B cell (primary cell): Measurements from ENCODE around the gene LRRC2. TPM values are rescaled to one million over a fixed set of nuclear protein-coding genes. Genes with fewer than 3 reads are reported as not detected.

ENCODE experiments used
- ATAC-seq: fragments of 200-7000 bp; cut with Tn5 transposase; one replicate; pipeline ENCODE4 v1.10.0; 2021; ENCODE audit warnings: low read depth, mild to moderate bottlenecking, moderate number of reproducible peaks, moderate library complexity
- CTCF ChIA-PET: fragments of 350-600 bp; sonication (Branson Sonifier 250); formaldehyde crosslinking; loops from one replicate; lab custom pipeline; 2021; ENCODE audit warnings: antibody characterized with exemption, inconsistent platforms; lab: Charles Lee
- POLR2A ChIA-PET: fragments of 350-600 bp; sonication (Branson Sonifier 250); formaldehyde crosslinking; loops from one replicate; lab custom pipeline; 2021; ENCODE audit warnings: antibody characterized with exemption; lab: Charles Lee
- DNase-seq: peaks from one replicate; pipeline ENCODE4 v3.0.0; 2013
- H2AFZ ChIP-seq: 2 replicates; pipeline ENCODE4 v1.6.1; 2012; ENCODE audit warnings: mild to moderate bottlenecking, low read depth, low read length; ENCODE audit not compliant: insufficient read depth, poor library complexity, severe bottlenecking
- H3K27ac ChIP-seq, 2 donors: 1 replicate in 1 of 2; 2 replicates in 1 of 2; pipeline ENCODE4 v1.5.1; 2012 to 2013; ENCODE audit warnings: low read length in 2 of 2, mild to moderate bottlenecking in 2 of 2, moderate library complexity in 1 of 2
- H3K27me3 ChIP-seq, 4 experiments: fragments of 200-600 bp in 1 of 4; sonication (generic) in 1 of 4; replicated peaks in 1 of 4; 1 replicate in 2 of 4; 2 replicates in 2 of 4; pipeline versions ENCODE4 v1.6.1 to v1.7.0; 2013 to 2016; ENCODE audit warnings: low read length in 3 of 4, mild to moderate bottlenecking in 2 of 4, mixed read lengths in 1 of 4, moderate library complexity in 1 of 4; ENCODE audit not compliant: insufficient read depth in 4 of 4, control insufficient read depth in 3 of 4; ENCODE audit errors: control extremely low read depth in 1 of 4
- H3K36me3 ChIP-seq, 2 experiments: replicated peaks in 1 of 2; 1 replicate in 1 of 2; 2 replicates in 1 of 2; pipeline versions ENCODE4 v1.6.1 to v1.7.1; 2013; ENCODE audit warnings: low read length in 1 of 2; ENCODE audit not compliant: insufficient read depth in 2 of 2, control insufficient read depth in 1 of 2; ENCODE audit errors: control extremely low read depth in 1 of 2, extremely low read depth in 1 of 2
- H3K4me1 ChIP-seq, 2 donors: fragments of 200-600 bp in 1 of 2; sonication (generic) in 1 of 2; 1 replicate in 1 of 2; 2 replicates in 1 of 2; pipeline versions ENCODE4 v1.5.1 to v1.6.1; 2013 to 2017; ENCODE audit warnings: low read length in 2 of 2; ENCODE audit not compliant: control insufficient read depth in 2 of 2, insufficient read depth in 2 of 2
- H3K4me2 ChIP-seq: replicated peaks from 2 replicates; pipeline ENCODE3; 2012; ENCODE audit warnings: mild to moderate bottlenecking, low read depth, low read length; ENCODE audit not compliant: poor library complexity, severe bottlenecking
- H3K4me3 ChIP-seq, 5 experiments: fragments of 200-600 bp in 1 of 5; sonication (generic) in 1 of 5; 1 replicate in 3 of 5; 2 replicates in 2 of 5; pipeline versions ENCODE4 v1.5.1 to v1.7.0; 2011 to 2016; ENCODE audit warnings: low read length in 4 of 5, mild to moderate bottlenecking in 4 of 5, low read depth in 2 of 5, control low read depth in 1 of 5, moderate library complexity in 1 of 5; ENCODE audit not compliant: insufficient read depth in 1 of 5; ENCODE audit errors: control extremely low read depth in 1 of 5, extremely low read depth in 1 of 5
- H3K79me2 ChIP-seq: fragments of 200-600 bp; sonication (generic); one replicate; pipeline ENCODE4 v1.6.0; 2016; ENCODE audit warnings: low read length; ENCODE audit not compliant: control insufficient read depth, insufficient read depth
- H3K9ac ChIP-seq: fragments of 200-600 bp; sonication (generic); 2 replicates; pipeline ENCODE4 v1.6.1; 2017; ENCODE audit warnings: mild to moderate bottlenecking, low read length, moderate library complexity
- H3K9me3 ChIP-seq, 3 donors: one replicate each; pipeline versions ENCODE4 v1.6.1 to v1.7.1; 2013; ENCODE audit warnings: low read length in 2 of 3; ENCODE audit not compliant: control insufficient read depth in 2 of 3, insufficient read depth in 1 of 3; ENCODE audit errors: control extremely low read depth in 1 of 3
- H4K20me1 ChIP-seq: 2 replicates; pipeline ENCODE4 v1.6.0; 2012; ENCODE audit warnings: mild to moderate bottlenecking, low read length; ENCODE audit not compliant: insufficient read depth, control insufficient read depth, poor library complexity, severe bottlenecking
- H3K27ac Mint-ChIP-seq: one replicate; pipeline ENCODE4 v1.8.0; 2021; ENCODE audit warnings: mixed read lengths
- H3K27me3 Mint-ChIP-seq: one replicate; pipeline ENCODE4 v1.8.0; 2021; ENCODE audit warnings: mixed read lengths
- H3K4me1 Mint-ChIP-seq: one replicate; pipeline ENCODE4 v1.8.0; 2021; ENCODE audit warnings: mixed read lengths
- H3K4me3 Mint-ChIP-seq: one replicate; pipeline ENCODE4 v1.8.0; 2021; ENCODE audit warnings: mixed read lengths
- H3K9me3 Mint-ChIP-seq: one replicate; pipeline ENCODE4 v1.8.0; 2022; ENCODE audit warnings: mixed read lengths; ENCODE audit not compliant: insufficient read depth
- EZH2 ChIP-seq: IDR thresholded peaks from 2 replicates; pipeline ENCODE4 v1.6.1; 2012; ENCODE audit warnings: borderline replicate concordance, low read depth, mild to moderate bottlenecking, moderate library complexity, low read length; ENCODE audit not compliant: insufficient read depth, poor library complexity, severe bottlenecking
- WGBS: methylation state at CpG from one replicate; pipeline ENCODE4 v1.1.5; 2013; ENCODE audit warnings: missing lambda C conversion rate; ENCODE audit not compliant: insufficient coverage; 5-methylcytosine and 5-hydroxymethylcytosine counted together
- intact Hi-C: fragments of 100-400 bp; cut with micrococcal nuclease; formaldehyde crosslinking; loops from one replicate; pipeline ENCODE4 v1.10.0; 2022
- polyA plus RNA-seq: library from polyadenylated mRNA; depleted of rRNA; stranded (reverse); fragments of >200 nt; gene quantifications from 2 replicates; pipeline ENCODE4 v1.2.3, GENCODE V29; 2012
- total RNA-seq, 2 donors: library from RNA; stranded (reverse); fragments of 120-200 nt in 1 of 2; gene quantifications; 1 replicate in 1 of 2; 2 replicates in 1 of 2; pipeline versions ENCODE4 v1.2.3 to v1.2.4, GENCODE V29; 2013 to 2022
- TF ChIP-seq, protein P1 (sequence below): fragments of 200-600 bp; IDR thresholded peaks from one replicate; pipeline ENCODE4 v1.8.0; 2022; ENCODE audit warnings: antibody characterized with exemption, mild to moderate bottlenecking

LRRC2 gene
- total and polyA plus RNA-seq, 2 donors (not counting 1 experiment from before 2014, with no cell fraction given) = 0.04 TPM; not detected in 1

DNA sequence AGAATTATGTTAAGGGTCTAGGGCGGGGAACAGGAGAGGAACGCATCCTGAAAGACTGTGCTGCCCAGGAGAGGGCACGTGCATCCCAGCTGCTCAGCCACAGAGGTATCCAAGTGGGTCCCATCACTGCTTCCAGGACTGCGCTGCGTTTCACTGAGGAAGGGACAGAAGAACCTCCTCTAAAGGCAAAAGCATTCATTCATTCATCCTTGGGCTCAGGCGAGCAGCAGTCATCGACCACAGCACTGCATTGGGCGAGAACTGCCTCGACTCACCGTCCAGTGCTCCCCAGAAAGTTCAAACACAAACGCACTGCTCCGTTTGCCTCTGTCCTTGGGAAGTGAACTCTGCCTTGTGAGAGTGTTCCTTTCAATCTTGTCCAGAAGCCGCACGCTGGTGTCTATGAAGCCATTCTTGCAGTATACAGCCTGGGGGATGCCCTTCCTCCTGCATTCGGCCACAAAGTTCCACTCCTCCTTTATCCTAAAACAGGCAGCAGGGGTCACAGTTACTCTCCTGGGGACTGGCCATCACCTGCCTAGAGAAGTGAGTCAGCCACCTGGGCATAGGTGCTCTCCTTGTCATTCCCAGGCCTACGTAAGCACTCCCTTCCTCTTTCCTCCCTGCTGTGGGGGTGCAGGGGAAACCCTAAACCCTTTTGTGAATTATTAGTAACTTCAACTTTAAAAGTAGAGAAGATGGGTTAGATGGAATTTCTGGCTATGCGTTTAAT lies 21.2 kb downstream of the LRRC2 start:
- no peak overlapping the region for H3K27ac ChIP-seq
- H3K27me3 ChIP-seq = peaks cover 0 to 4% (median 0%) of the 10 kb centered on the region in 4 experiments
- H3K4me1 ChIP-seq = peaks cover 27 to 43% of the 10 kb centered on the region in 2 donors
- H3K9me3 ChIP-seq = peaks cover 0 to under 1% (median 0%) of the 10 kb centered on the region in 3 donors
- DNase-seq = no peak
- no peak overlapping the region for H3K9ac ChIP-seq
- no peak for TF ChIP-seq EZH2
- TF ChIP-seq, protein P1, sequence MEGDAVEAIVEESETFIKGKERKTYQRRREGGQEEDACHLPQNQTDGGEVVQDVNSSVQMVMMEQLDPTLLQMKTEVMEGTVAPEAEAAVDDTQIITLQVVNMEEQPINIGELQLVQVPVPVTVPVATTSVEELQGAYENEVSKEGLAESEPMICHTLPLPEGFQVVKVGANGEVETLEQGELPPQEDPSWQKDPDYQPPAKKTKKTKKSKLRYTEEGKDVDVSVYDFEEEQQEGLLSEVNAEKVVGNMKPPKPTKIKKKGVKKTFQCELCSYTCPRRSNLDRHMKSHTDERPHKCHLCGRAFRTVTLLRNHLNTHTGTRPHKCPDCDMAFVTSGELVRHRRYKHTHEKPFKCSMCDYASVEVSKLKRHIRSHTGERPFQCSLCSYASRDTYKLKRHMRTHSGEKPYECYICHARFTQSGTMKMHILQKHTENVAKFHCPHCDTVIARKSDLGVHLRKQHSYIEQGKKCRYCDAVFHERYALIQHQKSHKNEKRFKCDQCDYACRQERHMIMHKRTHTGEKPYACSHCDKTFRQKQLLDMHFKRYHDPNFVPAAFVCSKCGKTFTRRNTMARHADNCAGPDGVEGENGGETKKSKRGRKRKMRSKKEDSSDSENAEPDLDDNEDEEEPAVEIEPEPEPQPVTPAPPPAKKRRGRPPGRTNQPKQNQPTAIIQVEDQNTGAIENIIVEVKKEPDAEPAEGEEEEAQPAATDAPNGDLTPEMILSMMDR = no peak
- no peak overlapping the region for H3K4me3 Mint-ChIP-seq
- H3K27ac Mint-ChIP-seq = peak overlapping the region; percentile 17
- H3K27me3 Mint-ChIP-seq = peaks cover 4% of the 10 kb centered on the region
- ChIA-PET CTCF (interaction anchor here (3.1 kb wide), 1 partner anchor 57 kb away, joined by 21 read pairs; no protein-coding TSS in a partner anchor), POLR2A (no interaction called here)
- H3K9me3 Mint-ChIP-seq = no peaks in the 10 kb centered on the region
- 97% methylated on average over 15 of the region's 17 CpGs for WGBS
- no peak overlapping the region for H3K4me2 ChIP-seq
- H4K20me1 ChIP-seq = no peaks in the 10 kb centered on the region
- ATAC-seq = no peak
- no peaks in the 10 kb centered on the region for H3K79me2 ChIP-seq
- intact Hi-C loops = no loop called here
- no peak overlapping the region for H3K4me3 ChIP-seq
- peaks cover 55% of the 10 kb centered on the region for H3K4me1 Mint-ChIP-seq
- no peaks in the 10 kb centered on the region for H3K36me3 ChIP-seq
- no peak overlapping the region for H2AFZ ChIP-seq

DNA sequence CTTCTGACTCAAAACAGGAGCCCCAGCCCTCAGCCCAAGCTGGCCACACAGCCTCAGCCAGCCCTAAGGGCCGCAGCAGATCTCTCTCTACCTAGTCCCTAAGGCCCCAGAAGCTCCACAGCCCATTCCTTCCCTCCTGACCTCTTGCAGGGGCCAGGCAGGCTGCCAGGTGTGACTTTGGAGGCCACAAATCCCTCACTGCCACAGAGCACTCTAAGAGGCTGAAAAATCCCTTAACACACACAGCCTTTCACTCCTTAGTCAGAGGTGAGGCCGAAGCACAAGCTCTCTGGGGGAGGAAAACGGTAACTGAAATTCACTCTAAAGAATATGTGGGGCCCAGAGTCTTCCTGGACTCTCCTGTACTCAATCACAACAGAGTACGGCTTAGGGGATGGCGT lies 23.3 kb downstream of the LRRC2 start:
- no peak overlapping the region for H2AFZ ChIP-seq
- no peaks in the 10 kb centered on the region for H3K79me2 ChIP-seq
- ATAC-seq (no peak), DNase-seq (no peak)
- WGBS = 85% methylated on average over 3 of the region's 5 CpGs
- H3K27ac ChIP-seq = no peak overlapping the region
- Mint-ChIP-seq H3K4me3 (no peak overlapping the region), H3K4me1 (peaks cover 66% of the 10 kb centered on the region), H3K9me3 (no peaks in the 10 kb centered on the region), H3K27ac (no peak overlapping the region), H3K27me3 (peaks cover 3% of the 10 kb centered on the region)
- ChIA-PET POLR2A (interaction anchor here (0.6 to 0.8 kb wide), 2 partner anchors 45 to 54 kb away, joined by 3 read pairs; no protein-coding TSS in a partner anchor), CTCF (interaction anchor here (0.8 to 7.3 kb wide), 9 partner anchors 8 to 131 kb away, joined by 3 to 156 read pairs (median 5); no protein-coding TSS in a partner anchor)
- H3K9me3 ChIP-seq = peaks cover 0 to 4% (median 0%) of the 10 kb centered on the region in 3 donors
- no peak overlapping the region for H3K4me2 ChIP-seq
- no peak overlapping the region for H3K9ac ChIP-seq
- H3K36me3 ChIP-seq = no peaks in the 10 kb centered on the region
- TF ChIP-seq EZH2 = no peak
- TF ChIP-seq, protein P1 = no peak
- no peaks in the 10 kb centered on the region for H3K27me3 ChIP-seq
- H3K4me3 ChIP-seq = no peak overlapping the region
- peaks cover 40 to 55% of the 10 kb centered on the region in 2 donors for H3K4me1 ChIP-seq
- H4K20me1 ChIP-seq = no peaks in the 10 kb centered on the region
- intact Hi-C loops = no loop called here
